ENCODE data around the gene NECTIN1. TPM values are rescaled to one million over a fixed set of nuclear protein-coding genes. Genes with fewer than 3 reads are reported as not detected.

NECTIN1 gene
- total RNA-seq, 2 donors from 2014 or later: 29.3 to 45.3 TPM

DNA sequence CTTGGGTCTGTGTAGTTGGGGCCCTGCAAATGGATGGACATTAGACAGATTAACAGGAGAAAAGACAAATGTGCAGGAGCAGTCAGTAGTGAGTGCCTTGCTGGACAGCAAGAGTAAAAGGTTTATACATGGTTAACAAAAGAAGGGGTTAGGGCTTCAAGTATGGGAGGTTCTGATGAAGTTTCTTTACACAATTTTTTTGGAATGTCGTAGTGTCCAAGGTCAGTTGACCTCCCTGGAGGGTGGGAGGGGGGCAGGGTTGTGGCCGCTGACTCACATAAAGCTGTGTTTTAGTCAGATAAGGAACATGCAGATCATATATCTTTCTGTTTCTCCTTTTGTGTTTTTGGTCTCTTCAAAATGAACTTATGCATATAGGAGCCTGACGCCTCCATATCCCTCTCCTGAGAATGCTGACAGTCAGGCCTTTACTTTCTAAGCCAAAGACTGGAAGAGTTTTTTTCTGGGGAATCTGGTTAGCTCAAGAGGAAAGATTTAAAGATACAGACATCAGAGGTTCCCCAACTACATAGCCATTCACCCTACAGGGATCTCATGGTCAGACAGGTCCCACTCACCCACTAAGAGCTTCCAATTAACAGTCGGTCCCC lies 134.3 kb downstream of the NECTIN1 start:
- TF ChIP-seq CTCF (conservative IDR thresholded peaks at IDR 0.05): no peak
- no peak for DNase-seq
- peaks cover 7% of the 10 kb centered on the region for H3K27me3 Mint-ChIP-seq (ENCODE audit: insufficient read depth)
- Histone ChIP-seq H3K27ac (ENCODE audit: low read depth, low read length) (no peak overlapping the region), H3K27me3 (ENCODE audit: control insufficient read depth, insufficient read depth, low read length, poor library complexity, severe bottlenecking) (no peaks in the 10 kb centered on the region), H3K36me3 (ENCODE audit: control insufficient read depth, insufficient read depth, low read length) (no peaks in the 10 kb centered on the region), H3K4me1 (ENCODE audit: control insufficient read depth, insufficient read depth, low read length) (no peaks in the 10 kb centered on the region), H3K9ac (ENCODE audit: extremely low read depth, low read length, poor library complexity, severe bottlenecking) (no peak overlapping the region), H3K9me3 (ENCODE audit: control insufficient read depth, low read length) (no peaks in the 10 kb centered on the region), H3K4me3 (ENCODE audit: low read length) (no peak overlapping the region)
- no peak overlapping the region for H3K4me3 Mint-ChIP-seq
- peaks cover 11% of the 10 kb centered on the region for H3K4me1 Mint-ChIP-seq
- WGBS, 2 experiments (ENCODE audit: insufficient coverage in 1 of 2, insufficient read length in 1 of 2): 60 to 86% methylated on average over 1 to 4 of the region's 4 CpGs
- H3K27ac Mint-ChIP-seq: no peak overlapping the region
- peaks cover 10% of the 10 kb centered on the region for H3K9me3 Mint-ChIP-seq
- no peaks in the 10 kb centered on the region for H3K36me3 Mint-ChIP-seq (ENCODE audit: low read depth)

DNA sequence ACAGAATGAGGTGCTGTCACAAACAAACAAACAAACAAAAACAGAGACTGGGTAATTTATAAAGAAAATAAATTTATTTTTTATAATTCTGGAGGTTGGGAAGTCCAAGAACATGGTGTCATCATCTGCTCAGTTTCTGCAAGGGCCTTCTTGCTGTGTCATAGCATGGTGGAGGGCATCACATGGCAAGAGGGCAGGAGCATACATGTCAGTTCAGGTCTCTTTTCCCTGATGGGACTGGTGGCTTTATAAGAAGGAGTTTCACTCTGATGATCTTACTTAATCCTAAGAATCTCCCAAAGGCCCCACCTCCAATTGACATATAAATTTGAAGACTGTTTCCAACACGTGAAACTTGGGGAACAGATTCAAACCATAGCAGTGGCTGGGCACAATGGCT lies 135.7 kb downstream of the NECTIN1 start:
- Mint-ChIP-seq H3K4me1 (peaks cover 11% of the 10 kb centered on the region), H3K27me3 (ENCODE audit: insufficient read depth) (peaks cover 10% of the 10 kb centered on the region), H3K27ac (no peak overlapping the region), H3K9me3 (peaks cover 10% of the 10 kb centered on the region), H3K36me3 (ENCODE audit: low read depth) (no peaks in the 10 kb centered on the region), H3K4me3 (no peak overlapping the region)
- H3K4me1 ChIP-seq (ENCODE audit: control insufficient read depth, insufficient read depth, low read length): no peaks in the 10 kb centered on the region
- H3K27me3 ChIP-seq (ENCODE audit: control insufficient read depth, insufficient read depth, low read length, poor library complexity, severe bottlenecking): no peaks in the 10 kb centered on the region
- no peak overlapping the region for H3K4me3 ChIP-seq (ENCODE audit: low read length)
- WGBS, 2 experiments (ENCODE audit: insufficient coverage in 1 of 2, insufficient read length in 1 of 2): 80 to 84% methylated on average over 1 of the region's 1 CpG
- H3K36me3 ChIP-seq (ENCODE audit: control insufficient read depth, insufficient read depth, low read length): no peaks in the 10 kb centered on the region
- no peak for DNase-seq
- no peak for TF ChIP-seq CTCF (conservative IDR thresholded peaks at IDR 0.05)
- H3K27ac ChIP-seq (ENCODE audit: low read depth, low read length): no peak overlapping the region
- H3K9me3 ChIP-seq (ENCODE audit: control insufficient read depth, low read length): no peaks in the 10 kb centered on the region
- no peak overlapping the region for H3K9ac ChIP-seq (ENCODE audit: extremely low read depth, low read length, poor library complexity, severe bottlenecking)

- no peak overlapping the region for H3K27ac ChIP-seq (ENCODE audit: low read depth, low read length)
- no peak overlapping the region for H3K9ac ChIP-seq (ENCODE audit: extremely low read depth, low read length, poor library complexity, severe bottlenecking)
- WGBS, 2 experiments (ENCODE audit: insufficient coverage in 1 of 2, insufficient read length in 1 of 2): 96 to 100% methylated on average over 3 to 5 of the region's 5 CpGs
- Mint-ChIP-seq H3K27ac (no peak overlapping the region), H3K36me3 (ENCODE audit: low read depth) (no peaks in the 10 kb centered on the region), H3K4me1 (peaks cover 11% of the 10 kb centered on the region), H3K9me3 (peaks cover 10% of the 10 kb centered on the region), H3K4me3 (no peak overlapping the region), H3K27me3 (ENCODE audit: insufficient read depth) (peaks cover 10% of the 10 kb centered on the region)
- no peaks in the 10 kb centered on the region for H3K36me3 ChIP-seq (ENCODE audit: control insufficient read depth, insufficient read depth, low read length)
- no peaks in the 10 kb centered on the region for H3K4me1 ChIP-seq (ENCODE audit: control insufficient read depth, insufficient read depth, low read length)
- H3K4me3 ChIP-seq (ENCODE audit: low read length): no peak overlapping the region
- no peaks in the 10 kb centered on the region for H3K9me3 ChIP-seq (ENCODE audit: control insufficient read depth, low read length)
- DNase-seq: no peak
- no peak for TF ChIP-seq CTCF (conservative IDR thresholded peaks at IDR 0.05)
- H3K27me3 ChIP-seq (ENCODE audit: control insufficient read depth, insufficient read depth, low read length, poor library complexity, severe bottlenecking): no peaks in the 10 kb centered on the region
Measured at GRCh38 chr11:119592642-119593041, 136.4 kb downstream of the NECTIN1 start.

All from endodermal cell (in vitro differentiated cells).